HCT116 (cell line): ENCODE results near the gene SCYGR7. TPM values are rescaled to one million over a fixed set of nuclear protein-coding genes. Genes with fewer than 3 reads are reported as not detected.

Experiments used
- ATAC-seq: fragments of 200-7000 bp; cut with Tn5 transposase; 2 replicates; pipeline ENCODE4 v1.9.1; 2020; ENCODE audit warnings: mild to moderate bottlenecking, moderate library complexity
- BruUV-seq: library from RNA; stranded (reverse); fragments of 400-500 nt; replicated peaks from 2 replicates; lab custom pipeline; 2021; lab: Mats Ljungman, UMichigan
- CTCF ChIA-PET: fragments of 300-600 bp; sonication (Branson Sonifier 250); formaldehyde crosslinking; loops from one replicate; lab custom pipeline; 2021; ENCODE audit warnings: antibody characterized with exemption; lab: Charles Lee
- POLR2A ChIA-PET: fragments of 300-600, 350-600 bp; sonication (Branson Sonifier 250); formaldehyde crosslinking; loops from one replicate; lab custom pipeline; 2021; ENCODE audit warnings: antibody characterized with exemption; lab: Charles Lee
- RAD21 ChIA-PET, 2 experiments: fragments of 300-600 bp; sonication (Branson Sonifier 250); formaldehyde crosslinking; loops; one replicate each; lab custom pipeline; 2023; ENCODE audit warnings: low total read pairs in 2 of 2; ENCODE audit not compliant: uncharacterized antibody in 2 of 2, unreplicated experiment in 2 of 2, low non-redundant PET in 1 of 2; lab: Charles Lee
- DNase-seq: peaks from one replicate; pipeline ENCODE4 v3.0.0-alpha.2; 2010; ENCODE audit warnings: low read depth, low spot score
- H2AFZ ChIP-seq: fragments of 200-600 bp; shearing (Covaris generic), sonication (generic); 2 replicates; pipeline ENCODE4 v1.6.1; 2017; ENCODE audit warnings: low read depth, mixed run types, mixed read lengths, antibody characterized with exemption, low read length; ENCODE audit not compliant: poor library complexity, severe bottlenecking
- H3K27ac ChIP-seq: 2 replicates; pipeline ENCODE4 v1.5.1; 2012; ENCODE audit warnings: low read depth, low read length
- H3K27me3 ChIP-seq: fragments of 200-600 bp; sonication (generic); 2 replicates; pipeline ENCODE4 v1.6.1; 2016; ENCODE audit warnings: mixed run types, low read length, mixed read lengths; ENCODE audit not compliant: insufficient read depth
- H3K36me3 ChIP-seq, 2 experiments: fragments of 200-500 bp in 1 of 2; fragments of 200-600 bp in 1 of 2; sonication (Bioruptor generic) in 1 of 2; sonication (generic) in 1 of 2; 2 replicates each; pipeline versions ENCODE4 v1.5.1 to v1.6.1; 2014 to 2016; ENCODE audit warnings: low read length in 2 of 2, inconsistent platforms in 1 of 2, mixed read lengths in 1 of 2, mixed run types in 1 of 2; ENCODE audit not compliant: insufficient read depth in 2 of 2, control insufficient read depth in 1 of 2
- H3K4me1 ChIP-seq, 2 experiments: fragments of 200-600 bp in 1 of 2; sonication (generic) in 1 of 2; 2 replicates each; pipeline versions ENCODE4 v1.5.1 to v1.6.1; 2012 to 2017; ENCODE audit warnings: low read length in 2 of 2, inconsistent platforms in 1 of 2, mild to moderate bottlenecking in 1 of 2, mixed read lengths in 1 of 2, mixed run types in 1 of 2, moderate library complexity in 1 of 2; ENCODE audit not compliant: insufficient read depth in 2 of 2, control insufficient read depth in 1 of 2
- H3K4me2 ChIP-seq: fragments of 200-600 bp; sonication (generic); 2 replicates; pipeline ENCODE4 v1.6.1; 2017; ENCODE audit warnings: mixed run types, low read length, mixed read lengths
- H3K4me3 ChIP-seq, 2 experiments: fragments of 200-600 bp in 1 of 2; sonication (generic) in 1 of 2; replicated peaks in 1 of 2; 2 replicates each; pipeline ENCODE4 v1.5.1; 2011 to 2016; ENCODE audit warnings: low read length in 2 of 2, control low read depth in 1 of 2, low read depth in 1 of 2, mild to moderate bottlenecking in 1 of 2, mixed read lengths in 1 of 2, mixed run types in 1 of 2
- H3K79me2 ChIP-seq: fragments of 200-600 bp; sonication (generic); 2 replicates; pipeline ENCODE4 v1.6.1; 2017; ENCODE audit warnings: mild to moderate bottlenecking, mixed run types, low read length, moderate library complexity, mixed read lengths; ENCODE audit not compliant: insufficient read depth
- H3K9ac ChIP-seq: fragments of 200-600 bp; sonication (generic); 2 replicates; pipeline ENCODE4 v1.6.1; 2016; ENCODE audit warnings: low read length, mixed read lengths
- H3K9me2 ChIP-seq: fragments of 200-600 bp; sonication (generic), shearing (Covaris generic); 2 replicates; pipeline ENCODE4 v1.6.1; 2017; ENCODE audit warnings: mixed run types, mild to moderate bottlenecking, moderate library complexity; ENCODE audit not compliant: insufficient read depth
- H3K9me3 ChIP-seq, 2 experiments: fragments of 200-500 bp in 1 of 2; fragments of 200-600 bp in 1 of 2; sonication (Bioruptor generic) in 1 of 2; sonication (generic) in 1 of 2; 2 replicates each; pipeline ENCODE4 v1.6.1; 2014 to 2017; ENCODE audit warnings: low read length in 2 of 2, mixed read lengths in 2 of 2, inconsistent platforms in 1 of 2, low read depth in 1 of 2, mild to moderate bottlenecking in 1 of 2, mixed run types in 1 of 2, moderate library complexity in 1 of 2; ENCODE audit not compliant: control insufficient read depth in 1 of 2, insufficient read depth in 1 of 2
- H4K20me1 ChIP-seq: fragments of 200-600 bp; sonication (generic), shearing (Covaris generic); 2 replicates; pipeline ENCODE4 v1.6.1; 2017; ENCODE audit warnings: mixed run types, mild to moderate bottlenecking, moderate library complexity; ENCODE audit not compliant: insufficient read depth
- ATF3 ChIP-seq: IDR thresholded peaks from 2 replicates; pipeline ENCODE4 v1.6.1; 2012
- CTCF ChIP-seq, 3 experiments: fragments of 200-600 bp in 1 of 3; sonication (generic) in 1 of 3; IDR thresholded peaks in 2 of 3; conservative IDR thresholded peaks in 1 of 3; 2 replicates each; pipeline ENCODE4 v1.5.1; 2012 to 2017; ENCODE audit warnings: low read depth in 2 of 3, low read length in 2 of 3, antibody characterized with exemption in 1 of 3, borderline replicate concordance in 1 of 3, control low read depth in 1 of 3, mild to moderate bottlenecking in 1 of 3, mixed read lengths in 1 of 3, mixed run types in 1 of 3, moderate library complexity in 1 of 3; ENCODE audit not compliant: insufficient read depth in 1 of 3
- ELF1 ChIP-seq: IDR thresholded peaks from 2 replicates; pipeline ENCODE4 v1.6.1; 2012; ENCODE audit warnings: low read depth, borderline replicate concordance
- EZH2 ChIP-seq: fragments of 200-600 bp; sonication (generic); IDR thresholded peaks from 2 replicates; pipeline ENCODE4 v1.6.1; 2017; ENCODE audit warnings: antibody characterized with exemption, mixed run types
- EZH2phosphoT487 ChIP-seq: fragments of 200-600 bp; IDR thresholded peaks from 2 replicates; pipeline ENCODE4 v1.6.1; 2018; ENCODE audit warnings: antibody characterized with exemption, borderline replicate concordance
- MAX ChIP-seq: IDR thresholded peaks from 2 replicates; pipeline ENCODE4 v1.6.1; 2012
- POLR2AphosphoS5 ChIP-seq: IDR thresholded peaks from 2 replicates; pipeline ENCODE4 v1.6.1; 2011; ENCODE audit warnings: mild to moderate bottlenecking, low read depth, low read length, moderate library complexity
- REST ChIP-seq: IDR thresholded peaks from 2 replicates; pipeline ENCODE4 v1.6.1; 2012; ENCODE audit warnings: low read depth
- SP1 ChIP-seq: IDR thresholded peaks from 2 replicates; pipeline ENCODE4 v1.6.1; 2012; ENCODE audit warnings: low read depth
- TCF7L2 ChIP-seq: IDR thresholded peaks from 2 replicates; pipeline ENCODE4 v1.7.0; 2011; ENCODE audit warnings: borderline replicate concordance, inconsistent platforms; ENCODE audit not compliant: insufficient read depth, insufficient read length; ENCODE audit errors: extremely low read depth
- ZFX ChIP-seq: fragments of 450-650 bp; IDR thresholded peaks from 2 replicates; pipeline ENCODE4 v1.6.1; 2017
- ZNF274 ChIP-seq: fragments of 200-500 bp; sonication (Bioruptor generic); IDR thresholded peaks from 2 replicates; pipeline ENCODE4 v1.6.1; 2014; ENCODE audit warnings: mild to moderate bottlenecking, low read depth, low read length, inconsistent platforms
- intact Hi-C: fragments of 100-400 bp; cut with micrococcal nuclease; formaldehyde crosslinking; loops from 2 replicates; pipeline ENCODE4 v1.10.0; 2022
- total RNA-seq: library from RNA; stranded (reverse); gene quantifications from one replicate; pipeline ENCODE4 v1.2.1, GENCODE V29; 2021; ENCODE audit not compliant: unreplicated experiment

Gene SCYGR7
- total RNA-seq, 1 experiment from 2014 or later, result not detected

GRCh38 chr2:227687189-227687588 is 40.9 kb upstream of the SCYGR7 start:
- Histone ChIP-seq H3K9me2 (no peaks in the 10 kb centered on the region), H3K27me3 (0 out of 2 replicates have a peak, but pooled peaks cover 2% of the 10 kb centered on the region)
- no peak for ATAC-seq
- TF ChIP-seq EZH2phosphoT487 (no peak), ZNF274 (no peak), TCF7L2 (no peak), ATF3 (no peak), POLR2AphosphoS5 (no peak), EZH2 (no peak), CTCF (IDR thresholded peaks at IDR 0.05 in 2 of 3, conservative IDR thresholded peaks at IDR 0.05 in 1 of 3; ENCODE audit: borderline replicate concordance in 1 of 3, insufficient read depth in 1 of 3, low read depth in 2 of 3, low read length in 2 of 3) (no peak), REST (no peak), ZFX (no peak), ELF1 (no peak), MAX (no peak), SP1 (no peak)
- TF ChIP-seq, all 23 proteins: peak for 0
- Histone ChIP-seq H3K4me3 (no peak overlapping the region), H3K4me1 (no peaks in the 10 kb centered on the region), H2AFZ (no peak overlapping the region), H3K4me2 (no peak overlapping the region), H3K9ac (no peak overlapping the region), H3K9me3 (no peaks in the 10 kb centered on the region), H3K36me3 (no peaks in the 10 kb centered on the region), H3K79me2 (no peaks in the 10 kb centered on the region), H3K27ac (no peak overlapping the region), H4K20me1 (no peaks in the 10 kb centered on the region)
- no TSS peak for BruUV-seq
- POLR2A ChIA-PET, result no interaction called here
- CTCF ChIA-PET, result no interaction called here
- no peak for DNase-seq
- intact Hi-C loops, result no loop called here
- RAD21 ChIA-PET, result no interaction called here
